Parathyroid adenoma (tissue), 2 donors: ENCODE measurements around the gene SYNJ2.

ENCODE experiments used
- H2AFZ ChIP-seq: fragments of 300-600 bp; sonication (generic); one replicate; pipeline ENCODE4 v1.7.0; 2017; ENCODE audit warnings: antibody characterized with exemption, mild to moderate bottlenecking
- H3K27ac ChIP-seq: fragments of 300-600 bp; sonication (generic); one replicate; pipeline ENCODE4 v1.7.0; 2017
- H3K27me3 ChIP-seq: fragments of 300-600 bp; sonication (generic); one replicate; pipeline ENCODE4 v1.7.0; 2017; ENCODE audit warnings: low read length; ENCODE audit not compliant: control insufficient read depth, insufficient read depth
- H3K36me3 ChIP-seq: fragments of 300-600 bp; sonication (generic); one replicate; pipeline ENCODE4 v1.7.0; 2017; ENCODE audit warnings: low read length; ENCODE audit not compliant: control insufficient read depth, insufficient read depth
- H3K4me1 ChIP-seq: fragments of 300-600 bp; sonication (generic); one replicate; pipeline ENCODE4 v1.7.0; 2017; ENCODE audit warnings: control low read depth
- H3K4me2 ChIP-seq: fragments of 300-600 bp; sonication (generic); one replicate; pipeline ENCODE4 v1.7.0; 2017; ENCODE audit warnings: low read length
- H3K4me3 ChIP-seq: fragments of 300-600 bp; sonication (generic); one replicate; pipeline ENCODE4 v1.7.0; 2017; ENCODE audit warnings: low read depth, low read length
- H3K79me2 ChIP-seq: fragments of 300-600 bp; sonication (generic); one replicate; pipeline ENCODE4 v1.7.0; 2017; ENCODE audit warnings: control low read depth
- H3K9ac ChIP-seq: fragments of 300-600 bp; sonication (generic); one replicate; pipeline ENCODE4 v1.7.0; 2017; ENCODE audit warnings: mild to moderate bottlenecking
- H3K9me3 ChIP-seq: fragments of 300-600 bp; sonication (generic); one replicate; pipeline ENCODE4 v1.7.0; 2017; ENCODE audit warnings: low read length; ENCODE audit not compliant: control insufficient read depth
- CTCF ChIP-seq: fragments of 300-600 bp; sonication (generic); IDR thresholded peaks from one replicate; pipeline ENCODE4 v1.7.0; 2017; ENCODE audit warnings: antibody characterized with exemption, mild to moderate bottlenecking
- donor health status: primary hyperparathyroidism.

SYNJ2 gene

GRCh38 chr6:158042245-158042798 is 60.7 kb downstream of the SYNJ2 start:
- peak overlapping the region; percentile 49 for H3K27ac ChIP-seq
- H3K79me2 ChIP-seq, result no peaks in the 10 kb centered on the region
- no peaks in the 10 kb centered on the region for H3K36me3 ChIP-seq
- H3K9ac ChIP-seq, result no peak overlapping the region
- peak overlapping the region; percentile 78 for H2AFZ ChIP-seq
- no peak for TF ChIP-seq CTCF
- H3K4me2 ChIP-seq, result no peak overlapping the region
- H3K4me3 ChIP-seq, result no peak overlapping the region
- no peaks in the 10 kb centered on the region for H3K27me3 ChIP-seq
- peaks cover 8% of the 10 kb centered on the region for H3K4me1 ChIP-seq
- no peaks in the 10 kb centered on the region for H3K9me3 ChIP-seq

GRCh38 chr6:158043008-158043407 is 61.3 kb downstream of the SYNJ2 start:
- Histone ChIP-seq H3K4me2 (no peak overlapping the region), H3K27ac (peak overlapping the region; percentile 49), H3K9me3 (no peaks in the 10 kb centered on the region), H3K4me3 (no peak overlapping the region), H3K9ac (no peak overlapping the region), H3K27me3 (no peaks in the 10 kb centered on the region), H3K36me3 (no peaks in the 10 kb centered on the region), H2AFZ (no peak overlapping the region), H3K79me2 (no peaks in the 10 kb centered on the region), H3K4me1 (peaks cover 8% of the 10 kb centered on the region)
- TF ChIP-seq CTCF, result no peak

- Histone ChIP-seq H3K27ac (no peak overlapping the region), H3K4me1 (peaks cover 8% of the 10 kb centered on the region)
Observed at GRCh38 chr6:158043586-158044524, 62.2 kb downstream of the SYNJ2 start.

GRCh38 chr6:158044525-158044888 is 62.8 kb downstream of the SYNJ2 start:
- TF ChIP-seq CTCF, result no peak
- no peaks in the 10 kb centered on the region for H3K9me3 ChIP-seq
- no peaks in the 10 kb centered on the region for H3K27me3 ChIP-seq
- H2AFZ ChIP-seq, result no peak overlapping the region
- H3K4me1 ChIP-seq, result peaks cover 8% of the 10 kb centered on the region
- no peak overlapping the region for H3K4me3 ChIP-seq
- no peaks in the 10 kb centered on the region for H3K36me3 ChIP-seq
- H3K4me2 ChIP-seq, result no peak overlapping the region
- H3K27ac ChIP-seq, result no peak overlapping the region
- no peaks in the 10 kb centered on the region for H3K79me2 ChIP-seq
- no peak overlapping the region for H3K9ac ChIP-seq

More at GRCh38 chr6:158043586-158044524, 62.2 kb downstream of the SYNJ2 start:
- no peaks in the 10 kb centered on the region for H3K9me3 ChIP-seq
- H3K36me3 ChIP-seq, result no peaks in the 10 kb centered on the region
- no peak overlapping the region for H3K9ac ChIP-seq
- H2AFZ ChIP-seq, result no peak overlapping the region
- H3K79me2 ChIP-seq, result no peaks in the 10 kb centered on the region
- H3K27me3 ChIP-seq, result no peaks in the 10 kb centered on the region
- H3K4me3 ChIP-seq, result no peak overlapping the region
- H3K4me2 ChIP-seq, result no peak overlapping the region
- TF ChIP-seq CTCF, result no peak
